NCI-H1417 (cell line): Measurements from ENCODE around the gene FAM25A.
"Not testable (repeated sequence)": the region's sequence is repeated elsewhere in the genome, so short reads cannot be mapped to it uniquely, and the experiment has no call there.

Experiments used
- DNase-seq, 3 experiments: peaks; one replicate each; lab custom pipeline; 2025; lab: John Stamatoyannopoulos, UW

Gene FAM25A

DNA sequence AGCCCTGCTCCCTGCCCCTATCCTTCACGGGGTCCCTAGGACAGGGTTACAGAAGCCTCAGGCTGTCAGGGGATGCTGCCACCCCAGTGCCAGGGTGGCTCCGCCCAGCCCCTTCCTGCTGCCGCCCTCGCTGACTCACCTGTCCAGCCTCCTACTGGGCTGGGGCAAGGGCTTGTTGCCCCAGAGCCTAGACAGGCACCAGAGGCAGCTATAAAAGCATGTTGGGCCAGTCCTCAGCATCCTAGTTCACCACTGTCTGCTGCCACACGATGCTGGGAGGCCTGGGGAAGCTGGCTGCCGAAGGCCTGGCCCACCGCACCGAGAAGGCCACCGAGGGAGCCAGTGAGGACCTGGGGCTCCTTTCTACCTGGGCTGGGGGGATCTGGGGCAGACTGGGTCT is at the start of gene FAM25A:
Gene FAM25A, plus strand, starts transcription at position 239 of the 400 bp plus-strand sequence. Its CDS starts 31 bp downstream, at position 270.
- DNase-seq, result not testable (repeated sequence)

DNA sequence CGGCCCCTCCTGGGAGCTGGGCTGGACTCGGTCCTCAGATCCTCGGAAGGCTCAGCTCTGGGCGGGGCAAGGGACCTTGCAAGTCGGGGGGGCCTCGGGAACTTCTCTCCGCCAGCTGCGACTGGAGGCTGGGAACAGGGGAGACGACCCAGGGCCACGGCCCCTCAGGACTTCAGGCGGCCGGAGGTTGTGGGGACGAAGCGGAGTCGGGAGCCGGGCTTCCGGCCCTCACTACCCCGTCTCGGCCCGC is 49.2 kb upstream of the FAM25A start:
- no peak for DNase-seq

GRCh38 chr10:86971232-86971991 is 48.7 kb upstream of the FAM25A start:
- DNase-seq, result peak; percentile 19 to 76 (median 71)

- DNase-seq, result no peak
Observed at GRCh38 chr10:86972613-86973380, 47.3 kb upstream of the FAM25A start.

DNA sequence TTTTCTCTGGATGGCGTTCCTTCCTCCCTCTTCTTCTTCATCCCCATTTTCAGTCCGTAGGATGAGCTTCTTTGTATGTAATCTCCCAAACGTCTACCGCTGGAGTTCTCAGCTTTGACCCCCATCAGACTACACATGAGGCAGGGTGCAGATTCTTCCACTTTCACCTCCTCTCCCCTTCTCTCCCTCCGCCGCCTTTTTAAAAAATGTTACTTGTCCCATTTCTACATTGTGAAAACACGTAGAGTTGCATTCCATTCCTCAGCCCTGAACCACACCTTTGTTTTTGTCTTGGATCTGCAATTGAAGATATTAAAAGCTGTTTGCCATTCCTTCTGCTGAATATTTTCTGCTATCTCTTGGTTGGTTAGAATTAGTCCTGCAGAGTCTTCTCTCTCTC is 45.6 kb upstream of the FAM25A start:
- DNase-seq, result no peak

DNA sequence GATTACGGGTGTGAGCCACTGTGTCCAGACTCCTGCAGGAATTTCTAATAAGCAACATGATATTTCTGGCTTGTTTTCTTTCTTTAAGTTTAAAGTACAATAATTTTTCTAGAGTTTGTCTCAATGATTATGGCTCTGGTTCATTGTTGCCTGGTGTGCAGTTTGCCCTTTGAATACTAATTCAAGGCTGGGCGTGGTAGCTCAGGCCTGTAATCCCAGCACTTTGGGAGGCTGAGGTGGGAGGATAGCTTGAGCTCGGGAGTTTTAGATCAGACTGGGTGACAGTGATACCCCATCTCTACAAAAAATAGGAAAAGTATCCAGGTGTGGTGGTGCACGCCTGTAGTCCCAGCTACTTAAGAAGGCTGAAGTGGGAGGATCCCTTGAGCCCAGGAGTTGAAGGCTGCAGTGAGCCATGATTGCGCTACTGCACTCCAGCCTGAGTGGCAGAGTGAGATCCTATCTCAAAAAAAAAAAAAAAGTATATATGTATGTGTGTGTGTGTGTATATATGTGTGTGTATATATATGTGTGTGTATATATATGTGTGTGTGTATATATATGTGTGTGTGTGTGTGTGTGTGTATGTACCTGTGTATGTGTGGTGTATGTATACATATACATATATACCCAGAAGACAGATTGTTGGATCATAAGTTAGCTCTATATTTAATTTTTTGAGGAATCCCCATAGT is 43.6 kb upstream of the FAM25A start:
- no peak for DNase-seq

- DNase-seq, result not testable (repeated sequence)
Observed at GRCh38 chr10:86978457-86978856, 41.6 kb upstream of the FAM25A start.

- no peak for DNase-seq
Observed at GRCh38 chr10:86979296-86979818, 40.7 kb upstream of the FAM25A start.

DNA sequence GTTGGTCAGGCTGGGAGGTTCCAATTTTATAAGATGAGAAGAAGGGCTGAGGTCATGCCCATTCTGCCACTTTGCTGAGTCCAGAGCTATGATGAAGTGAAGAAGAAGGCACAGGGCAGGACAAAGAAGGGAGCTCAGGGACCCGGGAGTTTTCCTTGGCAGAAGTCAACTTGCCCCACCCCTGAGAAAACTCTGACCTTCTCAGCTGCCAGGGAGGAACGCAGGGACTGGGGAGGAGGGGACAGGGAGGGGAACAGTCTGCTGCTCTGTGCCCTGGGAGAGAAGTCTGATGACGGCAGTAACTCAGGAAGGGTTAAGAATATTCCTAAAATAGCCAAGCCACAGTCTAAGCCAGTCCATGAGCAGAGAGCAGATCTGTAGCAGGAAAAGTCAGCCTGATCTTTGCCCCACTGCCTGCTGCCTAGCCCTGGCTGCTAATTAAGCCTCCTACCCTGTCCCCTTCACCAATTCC is 40.1 kb upstream of the FAM25A start:
- no peak for DNase-seq

GRCh38 chr10:86981020-86981419 is 39.1 kb upstream of the FAM25A start:
- not testable (repeated sequence) for DNase-seq

GRCh38 chr10:86981716-86982115 is 38.4 kb upstream of the FAM25A start:
- DNase-seq, result no peak

DNA sequence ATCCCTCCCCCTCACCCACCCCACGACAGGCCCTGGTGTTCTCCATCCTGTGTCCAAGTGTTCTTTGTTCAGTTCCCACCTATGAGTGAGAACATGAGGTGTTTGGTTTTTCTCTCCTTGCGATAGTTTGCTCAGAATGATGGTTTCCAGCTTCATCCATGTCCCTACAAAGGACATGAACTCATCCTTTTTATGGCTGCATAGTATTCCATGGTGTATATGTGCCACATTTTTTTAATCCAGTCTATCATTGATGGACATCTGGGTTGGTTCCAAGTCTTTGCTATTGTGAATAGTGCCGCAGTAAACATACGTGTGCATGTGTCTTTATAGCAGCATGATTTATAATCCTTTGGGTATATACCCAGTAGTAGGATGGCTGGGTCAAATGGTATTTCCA is 35.6 kb upstream of the FAM25A start:
- DNase-seq, result not testable (repeated sequence)

GRCh38 chr10:86988520-86988919 is 31.6 kb upstream of the FAM25A start:
- DNase-seq, result no peak

GRCh38 chr10:86991362-86991761 is 28.7 kb upstream of the FAM25A start:
- not testable (repeated sequence) for DNase-seq

DNA sequence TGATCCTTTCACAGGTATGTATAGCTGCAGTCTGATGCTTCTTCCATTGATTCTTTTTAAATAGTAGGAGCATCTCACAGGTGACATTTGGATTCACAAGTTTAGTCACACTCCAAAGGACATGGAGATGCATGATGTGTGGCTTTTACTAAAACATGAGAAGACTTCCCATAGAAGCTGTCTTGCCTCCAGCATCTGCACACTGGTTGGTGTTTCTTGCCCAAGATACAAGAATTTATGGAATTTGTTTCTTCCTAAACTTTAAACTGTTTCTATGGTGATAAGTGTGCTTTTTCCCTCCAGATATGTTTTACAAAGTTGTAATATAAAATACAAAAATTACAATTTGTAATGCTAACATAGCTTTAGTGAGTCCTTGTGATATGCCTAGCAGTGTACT is 27.6 kb upstream of the FAM25A start:
- DNase-seq, result no peak

GRCh38 chr10:86992929-86993328 is 27.2 kb upstream of the FAM25A start:
- DNase-seq, result no peak

GRCh38 chr10:86999802-87000403 is 20.2 kb upstream of the FAM25A start:
- not testable (repeated sequence) for DNase-seq

- no peak for DNase-seq
Observed at GRCh38 chr10:87000491-87000890, 19.6 kb upstream of the FAM25A start.

DNA sequence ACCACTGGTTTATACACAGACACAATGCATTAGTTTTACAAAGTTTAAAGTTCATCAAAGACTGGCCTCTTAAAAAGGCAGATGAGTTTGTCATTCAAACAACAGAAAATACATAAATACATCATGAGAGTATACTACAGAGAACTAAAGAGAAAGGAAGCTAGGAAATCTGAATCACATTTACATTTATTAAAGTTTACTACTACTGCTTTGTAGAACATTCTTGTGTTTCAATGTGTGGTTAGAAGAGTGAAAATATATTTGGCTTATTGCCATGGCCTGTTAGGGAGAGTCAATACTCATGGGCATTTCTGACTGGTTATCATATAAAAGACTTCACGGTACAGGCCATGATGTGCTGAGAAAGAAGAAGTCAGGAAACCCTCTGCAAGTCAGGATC is 13.0 kb upstream of the FAM25A start:
- DNase-seq, result not testable (repeated sequence)

DNA sequence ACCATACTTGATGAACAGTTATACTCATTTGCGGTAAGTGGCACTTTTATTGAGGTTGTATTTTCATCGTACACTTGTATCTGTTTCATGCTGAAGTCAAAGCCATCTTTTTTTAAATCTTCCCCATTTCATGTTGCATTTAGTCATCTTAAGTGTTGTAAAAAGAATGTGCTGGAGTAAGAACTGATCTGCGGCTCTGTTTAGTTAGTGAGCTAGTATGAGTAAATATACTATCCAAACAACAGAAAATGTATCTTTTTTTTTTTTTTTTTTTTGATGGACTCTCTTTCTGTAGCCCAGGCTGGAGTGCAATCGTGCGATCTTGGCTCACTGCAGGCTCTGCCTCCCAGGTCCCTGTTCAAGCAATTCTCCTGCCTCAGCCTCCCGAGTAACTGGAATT is 12.4 kb upstream of the FAM25A start:
- DNase-seq, result not testable (repeated sequence)

DNA sequence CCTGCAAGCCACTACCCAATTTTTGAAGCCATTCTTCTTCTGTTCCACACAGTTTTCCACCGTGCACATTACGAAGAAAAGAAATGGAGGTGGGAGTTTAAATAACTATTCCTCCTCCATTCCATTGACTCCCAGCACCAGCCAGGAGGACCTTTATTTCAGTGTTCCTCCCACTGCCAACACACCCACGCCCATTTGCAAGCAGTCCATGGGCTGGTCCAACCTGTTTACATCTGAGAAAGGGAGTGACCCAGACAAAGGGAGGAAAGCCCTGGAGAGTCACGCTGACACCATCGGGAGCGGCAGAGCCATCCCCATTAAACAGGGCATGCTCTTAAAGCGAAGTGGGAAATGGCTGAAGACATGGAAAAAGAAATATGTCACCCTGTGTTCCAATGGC is 11.8 kb upstream of the FAM25A start:
- DNase-seq, result not testable (repeated sequence)

- not testable (repeated sequence) for DNase-seq
Observed at GRCh38 chr10:87009134-87009696, 10.9 kb upstream of the FAM25A start.
